Neural progenitor cell (in vitro differentiated cells): ENCODE results near the gene AHNAK2.

Source experiments
- EZH2phosphoT487 ChIP-seq: fragments of 200-600 bp; sonication (generic); IDR thresholded peaks from 2 replicates; pipeline ENCODE4 v1.6.1; 2017; ENCODE audit warnings: antibody characterized with exemption
- TF ChIP-seq, protein P1 (sequence below): fragments of 200-600 bp; sonication (generic); IDR thresholded peaks from 2 replicates; pipeline ENCODE4 v1.5.1; 2017; ENCODE audit warnings: antibody characterized with exemption, mild to moderate bottlenecking

DNA sequence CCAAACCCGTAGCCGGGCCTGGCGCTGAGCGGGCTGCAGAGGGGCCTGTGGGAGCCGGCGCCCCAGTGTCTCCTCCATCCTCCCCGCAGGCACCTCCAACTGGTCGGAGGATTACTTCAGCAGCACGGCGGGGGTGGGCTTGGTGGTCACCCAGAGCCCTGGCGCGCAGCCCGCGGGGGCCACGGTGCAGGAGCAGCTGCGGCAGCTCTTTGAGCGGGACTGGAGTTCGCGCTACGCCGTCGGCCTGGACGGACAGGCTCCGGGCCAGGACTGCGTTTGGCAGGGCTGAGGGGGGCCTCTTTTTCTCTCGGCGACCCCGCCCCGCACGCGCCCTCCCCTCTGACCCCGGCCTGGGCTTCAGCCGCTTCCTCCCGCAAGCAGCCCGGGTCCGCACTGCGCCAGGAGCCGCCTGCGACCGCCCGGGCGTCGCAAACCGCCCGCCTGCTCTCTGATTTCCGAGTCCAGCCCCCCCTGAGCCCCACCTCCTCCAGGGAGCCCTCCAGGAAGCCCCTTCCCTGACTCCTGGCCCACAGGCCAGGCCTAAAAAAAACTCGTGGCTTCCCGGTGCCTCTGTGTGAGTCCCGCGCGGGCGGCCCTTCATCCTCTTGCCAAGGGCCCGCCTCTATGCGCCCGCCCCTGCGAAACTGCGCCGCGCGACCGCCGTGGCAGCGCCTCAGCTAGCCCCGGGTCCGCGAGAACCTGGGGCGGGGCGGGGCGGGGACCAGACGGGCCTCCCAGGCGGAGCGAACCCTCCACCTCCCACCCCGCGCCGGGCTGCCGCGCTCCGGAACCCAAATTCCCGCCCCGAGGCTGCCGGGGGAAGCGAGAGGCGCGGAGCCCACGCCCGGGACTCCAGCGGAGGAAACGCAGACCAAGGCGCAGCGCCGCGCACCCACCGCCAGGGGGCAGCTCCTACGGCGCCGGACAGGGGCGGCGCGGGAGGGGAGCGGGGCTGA is 45.2 kb downstream of the AHNAK2 start:
- TF ChIP-seq, protein P1, sequence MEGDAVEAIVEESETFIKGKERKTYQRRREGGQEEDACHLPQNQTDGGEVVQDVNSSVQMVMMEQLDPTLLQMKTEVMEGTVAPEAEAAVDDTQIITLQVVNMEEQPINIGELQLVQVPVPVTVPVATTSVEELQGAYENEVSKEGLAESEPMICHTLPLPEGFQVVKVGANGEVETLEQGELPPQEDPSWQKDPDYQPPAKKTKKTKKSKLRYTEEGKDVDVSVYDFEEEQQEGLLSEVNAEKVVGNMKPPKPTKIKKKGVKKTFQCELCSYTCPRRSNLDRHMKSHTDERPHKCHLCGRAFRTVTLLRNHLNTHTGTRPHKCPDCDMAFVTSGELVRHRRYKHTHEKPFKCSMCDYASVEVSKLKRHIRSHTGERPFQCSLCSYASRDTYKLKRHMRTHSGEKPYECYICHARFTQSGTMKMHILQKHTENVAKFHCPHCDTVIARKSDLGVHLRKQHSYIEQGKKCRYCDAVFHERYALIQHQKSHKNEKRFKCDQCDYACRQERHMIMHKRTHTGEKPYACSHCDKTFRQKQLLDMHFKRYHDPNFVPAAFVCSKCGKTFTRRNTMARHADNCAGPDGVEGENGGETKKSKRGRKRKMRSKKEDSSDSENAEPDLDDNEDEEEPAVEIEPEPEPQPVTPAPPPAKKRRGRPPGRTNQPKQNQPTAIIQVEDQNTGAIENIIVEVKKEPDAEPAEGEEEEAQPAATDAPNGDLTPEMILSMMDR, result peak; percentile 69
- peak; percentile 79 for TF ChIP-seq EZH2phosphoT487
